H1 (cell line): ENCODE results near the gene PDZRN4. TPM values are rescaled to one million over a fixed set of nuclear protein-coding genes. Genes with fewer than 3 reads are reported as not detected.

Source experiments
- CTCF ChIA-PET: fragments of 300-600 bp; sonication (Branson Sonifier 250); formaldehyde crosslinking; loops from one replicate; lab custom pipeline; 2021; ENCODE audit not compliant: partially characterized antibody; lab: Charles Lee
- POLR2A ChIA-PET: fragments of 300-600 bp; sonication (Branson Sonifier 250); formaldehyde crosslinking; loops from one replicate; lab custom pipeline; 2021; ENCODE audit warnings: inconsistent platforms; ENCODE audit not compliant: partially characterized antibody; lab: Charles Lee
- DNase-seq, 2 experiments: peaks; one replicate each; pipeline versions ENCODE4 v3.0.0 to v3.0.0-alpha.2; 2010 to 2022; ENCODE audit warnings: low spot score in 2 of 2, low read depth in 1 of 2, mixed read lengths in 1 of 2
- FAIRE-seq: peaks from 2 replicates; lab custom pipeline; 2011; peaks lifted over from hg19 to GRCh38; lab: Jason Lieb, UNC
- H2AFZ ChIP-seq: 2 replicates; pipeline ENCODE4 v1.8.1; 2012; ENCODE audit warnings: low read length, inconsistent platforms
- H2AK5ac ChIP-seq: 2 replicates; pipeline ENCODE4 v1.6.1; 2013; ENCODE audit warnings: low read depth, low read length
- H2BK120ac ChIP-seq: replicated peaks from 2 replicates; pipeline ENCODE3; 2013; ENCODE audit warnings: low read depth, low read length, inconsistent platforms
- H2BK12ac ChIP-seq: 2 replicates; pipeline ENCODE4 v1.6.1; 2013; ENCODE audit warnings: low read depth, low read length
- H2BK15ac ChIP-seq: 2 replicates; pipeline ENCODE4 v1.6.1; 2013; ENCODE audit warnings: low read length
- H2BK20ac ChIP-seq: 2 replicates; pipeline ENCODE4 v1.6.1; 2013; ENCODE audit warnings: low read length
- H2BK5ac ChIP-seq: 2 replicates; pipeline ENCODE4 v1.6.1; 2013; ENCODE audit warnings: low read depth, low read length
- H3K14ac ChIP-seq: 2 replicates; pipeline ENCODE4 v1.6.1; 2013; ENCODE audit warnings: inconsistent platforms; ENCODE audit not compliant: insufficient read length
- H3K18ac ChIP-seq: 2 replicates; pipeline ENCODE4 v1.6.1; 2013; ENCODE audit warnings: low read length; ENCODE audit errors: extremely low read depth
- H3K23ac ChIP-seq: 2 replicates; pipeline ENCODE4 v1.6.1; 2013; ENCODE audit warnings: inconsistent platforms; ENCODE audit not compliant: insufficient read length
- H3K23me2 ChIP-seq: 2 replicates; pipeline ENCODE4 v1.6.1; 2013; ENCODE audit warnings: low read depth, low read length
- H3K27ac ChIP-seq: 2 replicates; pipeline ENCODE4 v1.6.1; 2011; ENCODE audit warnings: low read depth, low read length, inconsistent platforms
- H3K27me3 ChIP-seq, 4 experiments: replicated peaks in 1 of 4; 1 replicate in 1 of 4; 2 replicates in 3 of 4; pipeline versions ENCODE4 v1.6.1 to v1.8.1; 2011 to 2013; ENCODE audit warnings: low read length in 3 of 4, mild to moderate bottlenecking in 3 of 4, inconsistent platforms in 2 of 4, mixed read lengths in 2 of 4, moderate library complexity in 1 of 4; ENCODE audit not compliant: control insufficient read depth in 3 of 4, insufficient read depth in 3 of 4; ENCODE audit errors: extremely low read depth in 1 of 4
- H3K36me3 ChIP-seq, 4 experiments: 2 replicates each; pipeline versions ENCODE4 v1.6.1 to v1.8.1; 2011 to 2013; ENCODE audit warnings: mild to moderate bottlenecking in 4 of 4, low read length in 3 of 4, moderate library complexity in 2 of 4, control low read depth in 1 of 4, inconsistent platforms in 1 of 4; ENCODE audit not compliant: insufficient read depth in 4 of 4, control insufficient read depth in 2 of 4
- H3K4ac ChIP-seq: replicated peaks from 2 replicates; pipeline ENCODE3; 2013; ENCODE audit warnings: low read length, low read depth, mixed read lengths, inconsistent platforms; ENCODE audit not compliant: insufficient read length
- H3K4me1 ChIP-seq, 4 experiments: replicated peaks in 1 of 4; 1 replicate in 1 of 4; 2 replicates in 3 of 4; pipeline versions ENCODE4 v1.6.1 to v1.8.1; 2011 to 2013; ENCODE audit warnings: low read length in 3 of 4, inconsistent platforms in 2 of 4, mixed read lengths in 1 of 4; ENCODE audit not compliant: insufficient read depth in 4 of 4, control insufficient read depth in 3 of 4
- H3K4me2 ChIP-seq, 2 experiments: 2 replicates each; pipeline versions ENCODE4 v1.6.1 to v1.8.1; 2011 to 2013; ENCODE audit warnings: low read depth in 2 of 2, low read length in 2 of 2, control low read depth in 1 of 2, inconsistent platforms in 1 of 2, mild to moderate bottlenecking in 1 of 2; ENCODE audit not compliant: insufficient read depth in 1 of 2
- H3K4me3 ChIP-seq, 4 experiments: fragments of 200-600, 300-600 bp in 1 of 4; sonication (generic), shearing (Covaris generic), sonication (Bioruptor Twin) in 1 of 4; 2 replicates each; pipeline versions ENCODE4 v1.5.1 to v1.8.1; 2011 to 2016; ENCODE audit warnings: low read length in 4 of 4, low read depth in 3 of 4, control low read depth in 2 of 4, inconsistent platforms in 2 of 4, mild to moderate bottlenecking in 2 of 4, mixed read lengths in 1 of 4, moderate library complexity in 1 of 4; ENCODE audit not compliant: insufficient read depth in 2 of 4; ENCODE audit errors: extremely low read depth in 1 of 4
- H3K56ac ChIP-seq: replicated peaks from 2 replicates; pipeline ENCODE3; 2013; ENCODE audit warnings: low read depth, mild to moderate bottlenecking, mixed read lengths, low read length, inconsistent platforms; ENCODE audit not compliant: insufficient read length
- H3K79me1 ChIP-seq: 2 replicates; pipeline ENCODE4 v1.6.1; 2013; ENCODE audit warnings: low read depth, low read length, control low read depth
- H3K79me2 ChIP-seq, 2 experiments: 2 replicates each; pipeline versions ENCODE4 v1.6.1 to v1.8.1; 2012 to 2013; ENCODE audit warnings: low read length in 2 of 2, mild to moderate bottlenecking in 2 of 2, inconsistent platforms in 1 of 2; ENCODE audit not compliant: insufficient read depth in 2 of 2, control insufficient read depth in 1 of 2
- H3K9ac ChIP-seq, 4 experiments: replicated peaks in 1 of 4; 1 replicate in 1 of 4; 2 replicates in 3 of 4; pipeline versions ENCODE4 v1.6.1 to v1.8.1; 2011 to 2013; ENCODE audit warnings: low read depth in 3 of 4, low read length in 3 of 4, control low read depth in 2 of 4, mild to moderate bottlenecking in 2 of 4, moderate library complexity in 2 of 4, inconsistent platforms in 1 of 4; ENCODE audit errors: extremely low read depth in 1 of 4
- H3K9me3 ChIP-seq, 2 experiments: 2 replicates each; pipeline versions ENCODE4 v1.6.1 to v1.8.1; 2012 to 2013; ENCODE audit warnings: mild to moderate bottlenecking in 2 of 2, moderate library complexity in 2 of 2, control low read depth in 1 of 2, inconsistent platforms in 1 of 2, low read depth in 1 of 2, low read length in 1 of 2, mixed read lengths in 1 of 2; ENCODE audit not compliant: insufficient read depth in 2 of 2
- H4K20me1 ChIP-seq, 2 experiments: replicated peaks in 1 of 2; 2 replicates each; pipeline versions ENCODE3 to v1.8.1; 2011 to 2013; ENCODE audit warnings: inconsistent platforms in 2 of 2, low read length in 2 of 2, mild to moderate bottlenecking in 1 of 2; ENCODE audit not compliant: insufficient read depth in 2 of 2, control insufficient read depth in 1 of 2
- H4K5ac ChIP-seq: 2 replicates; pipeline ENCODE4 v1.6.1; 2013; ENCODE audit warnings: low read length, low read depth, mixed read lengths, inconsistent platforms; ENCODE audit not compliant: insufficient read length
- H4K8ac ChIP-seq: 2 replicates; pipeline ENCODE4 v1.8.0; 2013; ENCODE audit warnings: mild to moderate bottlenecking, moderate library complexity, low read length, inconsistent platforms; ENCODE audit not compliant: insufficient read depth; ENCODE audit errors: extremely low read depth
- H4K91ac ChIP-seq: replicated peaks from 2 replicates; pipeline ENCODE3; 2013; ENCODE audit warnings: low read length, mixed read lengths, inconsistent platforms; ENCODE audit not compliant: insufficient read length
- BCL11A ChIP-seq, 2 experiments: IDR thresholded peaks; one replicate each; pipeline ENCODE4 v1.6.1; 2011; ENCODE audit warnings: low read depth in 2 of 2, low read length in 2 of 2, mild to moderate bottlenecking in 2 of 2
- TAF7 ChIP-seq: optimal IDR thresholded peaks from 2 replicates; pipeline ENCODE3; 2011; ENCODE audit warnings: low read depth, mild to moderate bottlenecking, inconsistent platforms, low read length, moderate library complexity, borderline replicate concordance
- ZNF274 ChIP-seq: IDR thresholded peaks from 2 replicates; pipeline ENCODE4 v1.7.0; 2012; ENCODE audit warnings: low read length, borderline replicate concordance; ENCODE audit errors: extremely low read depth
- WGBS, 2 experiments: shearing (Covaris generic) in 1 of 2; methylation state at CpG; one replicate each; pipeline versions ENCODE4 v1.1.6 to v1.1.7; 2013 to 2015; ENCODE audit warnings: low lambda C conversion rate in 2 of 2, mixed read lengths in 2 of 2, inconsistent platforms in 1 of 2, low coverage in 1 of 2, missing lambda C conversion rate in 1 of 2; ENCODE audit not compliant: insufficient replicate concordance in 2 of 2, insufficient coverage in 1 of 2, insufficient read length in 1 of 2; ENCODE audit errors: extremely low coverage in 1 of 2, missing lambda C conversion rate in 1 of 2; 5-methylcytosine and 5-hydroxymethylcytosine counted together
- polyA plus RNA-seq, 7 experiments: library from polyadenylated mRNA; depleted of rRNA in 3 of 7; stranded (reverse) in 5 of 7; unstranded in 2 of 7; fragments of >200 nt in 5 of 7; fragments of 200-250 nt in 2 of 7; gene quantifications; 1 replicate in 5 of 7; 2 replicates in 1 of 7; 4 replicates in 1 of 7; pipeline versions ENCODE4 v1.2.1 to v1.2.3, GENCODE V29; 2011 to 2013; ENCODE audit warnings: missing spikeins in 2 of 7, mixed read lengths in 2 of 7
- total RNA-seq: library from RNA; stranded (reverse); fragmentation: NEBNext Ultra II Directional; extraction: Animal tissue kit (Norgen Biotek cat#: 25700); gene quantifications from 2 replicates; pipeline ENCODE4 v1.2.1, GENCODE V29; 2021

Gene PDZRN4
- total and polyA plus RNA-seq, 2 of the 8 experiments (the other 6 are each of a cell fraction or from before 2014, with no cell fraction given), result not detected

- peak overlapping the region in 1 of 2 experiments; percentile 20; a peak in 1 of 4 replicates for H3K4me2 ChIP-seq
- no peak overlapping the region for H3K14ac ChIP-seq
- no peaks in the 10 kb centered on the region for H3K27me3 ChIP-seq
- H3K9me3 ChIP-seq, result peaks cover 0 to 5% of the 10 kb centered on the region in 2 experiments; a peak in 1 of 4 replicates
- H3K4ac ChIP-seq, result no peak overlapping the region
- DNase-seq (no peak), FAIRE-seq (no peak)
- H4K20me1 ChIP-seq, result no peaks in the 10 kb centered on the region
- CTCF ChIA-PET, result interaction anchor here (1.2 kb wide), 1 partner anchor 11 kb away, joined by 4 read pairs; no protein-coding TSS in a partner anchor
- peaks cover 3 to 12% (median 10%) of the 10 kb centered on the region in 4 experiments; a peak in 5 of 7 replicates for H3K4me1 ChIP-seq
- TF ChIP-seq BCL11A (IDR thresholded peaks at IDR 0.05; ENCODE audit: low read depth in 2 of 2, low read length in 2 of 2) (no peak), ZNF274 (no peak), TAF7 (no peak)
- H3K9ac ChIP-seq, result no peak overlapping the region
- H4K5ac ChIP-seq, result no peak overlapping the region
- peak overlapping the region; percentile 41; the same call in 1 of the 2 replicates for H2BK5ac ChIP-seq
- H3K4me3 ChIP-seq, result no peak overlapping the region
- H3K56ac ChIP-seq, result no peak overlapping the region
- no peak overlapping the region for H2BK120ac ChIP-seq
- no peaks in the 10 kb centered on the region for H3K23me2 ChIP-seq
- no peak overlapping the region for H3K27ac ChIP-seq
- peak overlapping the region; percentile 21; the same call in 1 of the 2 replicates for H2AFZ ChIP-seq
- H3K18ac ChIP-seq, result 0 out of 2 replicates have a peak overlapping the region, but pooled peaks have one; percentile 26
- no peaks in the 10 kb centered on the region for H3K79me2 ChIP-seq
- no peak overlapping the region for H2BK15ac ChIP-seq
- POLR2A ChIA-PET, result no interaction called here
- H2AK5ac ChIP-seq, result peak overlapping the region; percentile 78
- 86% methylated on average over 16 of the region's 16 CpGs; no CpG with 5 or more reads in 1 of the 2 experiments for WGBS, 2 experiments
- H4K91ac ChIP-seq, result peak overlapping the region; percentile 12
- no peak overlapping the region for H4K8ac ChIP-seq
- H2BK12ac ChIP-seq, result peak overlapping the region; percentile 84; the same call in 1 of the 2 replicates
- H3K36me3 ChIP-seq, result no peaks in the 10 kb centered on the region; a peak in 1 of 8 replicates
- no peak overlapping the region for H3K23ac ChIP-seq
- H3K79me1 ChIP-seq, result no peaks in the 10 kb centered on the region
- no peak overlapping the region; the same call in 1 of the 2 replicates for H2BK20ac ChIP-seq
Observed at GRCh38 chr12:41605545-41606305, 417.6 kb downstream of the PDZRN4 start.
